Left hindlimb (tissue), 1 donor: Measurements from ENCODE around the gene NLRC3.
"Not testable (repeated sequence)": the region's sequence is repeated elsewhere in the genome, so short reads cannot be mapped to it uniquely, and the experiment has no call there.

ENCODE experiments used
- DNase-seq: peaks from one replicate; pipeline ENCODE4 v3.0.0-alpha.2; 2018

NLRC3 gene

GRCh38 chr16:3577302-3577752, at the start of gene NLRC3:
Gene NLRC3, minus strand, starts transcription at chr16:3577403. Its CDS starts 12,367 bp downstream, at chr16:3565036.
- DNase-seq, result no peak

GRCh38 chr16:3625911-3626732, 48.9 kb upstream of the NLRC3 start:
- DNase-seq, result no peak

GRCh38 chr16:3625331-3625730, 48.1 kb upstream of the NLRC3 start:
- DNase-seq, result no peak

GRCh38 chr16:3623642-3624041, 46.4 kb upstream of the NLRC3 start:
- no peak for DNase-seq

- DNase-seq, result no peak
Measured at GRCh38 chr16:3618769-3619141, 41.6 kb upstream of the NLRC3 start.

- no peak for DNase-seq
Measured at GRCh38 chr16:3612510-3613466, 35.6 kb upstream of the NLRC3 start.

- DNase-seq, result peak; percentile 94
Measured at GRCh38 chr16:3611146-3611975, 34.2 kb upstream of the NLRC3 start, which contains the start of gene SLX4. Gene SLX4, minus strand, starts transcription at chr16:3611606. Its CDS starts 2,642 bp downstream, at chr16:3608964.

GRCh38 chr16:3610698-3611145, 33.5 kb upstream of the NLRC3 start:
- no peak for DNase-seq

GRCh38 chr16:3609895-3610697, 32.9 kb upstream of the NLRC3 start:
- no peak for DNase-seq

- not testable (repeated sequence) for DNase-seq
Measured at GRCh38 chr16:3608976-3609375, 31.8 kb upstream of the NLRC3 start.

- DNase-seq, result no peak
Measured at GRCh38 chr16:3608069-3608468, 30.9 kb upstream of the NLRC3 start.

- no peak for DNase-seq
Measured at GRCh38 chr16:3607634-3608033, 30.4 kb upstream of the NLRC3 start.

- no peak for DNase-seq
Measured at GRCh38 chr16:3607161-3607560, 30.0 kb upstream of the NLRC3 start.

GRCh38 chr16:3606441-3606840, 29.2 kb upstream of the NLRC3 start:
- DNase-seq, result no peak

- no peak for DNase-seq
Measured at GRCh38 chr16:3602320-3602653, 25.1 kb upstream of the NLRC3 start.

- no peak for DNase-seq
Measured at GRCh38 chr16:3601614-3602319, 24.6 kb upstream of the NLRC3 start.

- no peak for DNase-seq
Measured at GRCh38 chr16:3599922-3600321, 22.7 kb upstream of the NLRC3 start.

GRCh38 chr16:3599121-3599520, 21.9 kb upstream of the NLRC3 start:
- DNase-seq, result no peak

GRCh38 chr16:3598236-3598635, 21.0 kb upstream of the NLRC3 start:
- DNase-seq, result no peak

- no peak for DNase-seq
Measured at GRCh38 chr16:3597676-3598075, 20.5 kb upstream of the NLRC3 start.

- no peak for DNase-seq
Measured at GRCh38 chr16:3597226-3597625, 20.0 kb upstream of the NLRC3 start.
